ENCODE results near the gene STAT3.

GRCh38 chr17:42289611-42290181 lies 98.5 kb downstream of the STAT3 start:
- TF ChIP-seq, protein P1, sequence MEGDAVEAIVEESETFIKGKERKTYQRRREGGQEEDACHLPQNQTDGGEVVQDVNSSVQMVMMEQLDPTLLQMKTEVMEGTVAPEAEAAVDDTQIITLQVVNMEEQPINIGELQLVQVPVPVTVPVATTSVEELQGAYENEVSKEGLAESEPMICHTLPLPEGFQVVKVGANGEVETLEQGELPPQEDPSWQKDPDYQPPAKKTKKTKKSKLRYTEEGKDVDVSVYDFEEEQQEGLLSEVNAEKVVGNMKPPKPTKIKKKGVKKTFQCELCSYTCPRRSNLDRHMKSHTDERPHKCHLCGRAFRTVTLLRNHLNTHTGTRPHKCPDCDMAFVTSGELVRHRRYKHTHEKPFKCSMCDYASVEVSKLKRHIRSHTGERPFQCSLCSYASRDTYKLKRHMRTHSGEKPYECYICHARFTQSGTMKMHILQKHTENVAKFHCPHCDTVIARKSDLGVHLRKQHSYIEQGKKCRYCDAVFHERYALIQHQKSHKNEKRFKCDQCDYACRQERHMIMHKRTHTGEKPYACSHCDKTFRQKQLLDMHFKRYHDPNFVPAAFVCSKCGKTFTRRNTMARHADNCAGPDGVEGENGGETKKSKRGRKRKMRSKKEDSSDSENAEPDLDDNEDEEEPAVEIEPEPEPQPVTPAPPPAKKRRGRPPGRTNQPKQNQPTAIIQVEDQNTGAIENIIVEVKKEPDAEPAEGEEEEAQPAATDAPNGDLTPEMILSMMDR (IDR thresholded peaks at IDR 0.05) = no peak
- no peak for TF ChIP-seq POLR2A (IDR thresholded peaks at IDR 0.05)
